Measurements from ENCODE around the gene RIPK4. TPM values are rescaled to one million over a fixed set of nuclear protein-coding genes. Genes with fewer than 3 reads are reported as not detected.

RIPK4 gene
- total RNA-seq, 1 experiment from 2014 or later, result 16.0 TPM

DNA sequence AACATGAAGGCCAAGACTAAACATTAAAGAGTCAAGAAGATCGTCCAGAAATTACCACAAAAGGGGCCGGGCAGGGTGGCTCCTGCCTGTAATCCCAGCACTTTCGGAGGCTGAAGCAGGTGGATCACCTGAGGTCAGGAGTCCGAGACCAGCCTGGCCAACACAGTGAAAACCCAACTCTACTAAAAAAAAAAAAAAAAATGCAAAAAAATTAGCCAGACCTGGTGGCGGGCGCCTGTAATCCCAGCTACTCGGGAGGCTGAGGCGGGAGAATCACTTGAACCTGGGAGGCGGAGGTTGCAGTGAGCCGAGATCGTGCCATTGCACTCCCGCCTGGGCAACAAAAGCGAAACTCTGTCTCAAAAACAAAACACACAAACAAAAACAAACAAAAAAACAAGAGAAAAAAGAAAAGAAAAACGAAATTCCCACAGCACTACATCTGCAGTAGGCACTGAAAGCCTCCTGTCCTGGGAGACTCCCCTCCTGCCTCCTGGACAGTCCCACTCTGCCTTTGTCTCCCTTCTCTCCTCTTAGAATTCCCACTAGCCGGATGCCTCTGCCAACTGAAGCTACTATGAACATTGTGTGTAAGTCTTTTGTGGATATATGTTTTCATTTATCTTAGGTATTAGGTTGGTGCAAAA lies 17.7 kb upstream of the RIPK4 start:
- BruUV-seq (replicated peaks), result no TSS peak
- Histone ChIP-seq H3K27me3 (replicated peaks; ENCODE audit: insufficient read depth, low read depth, low read length, poor library complexity) (no peaks in the 10 kb centered on the region), H3K4me1 (ENCODE audit: insufficient read depth, low read length, poor library complexity, severe bottlenecking) (peaks cover 30% of the 10 kb centered on the region), H3K4me3 (ENCODE audit: low read depth, low read length, poor library complexity, severe bottlenecking) (no peak overlapping the region), H3K36me3 (ENCODE audit: insufficient read depth, low read length, poor library complexity, severe bottlenecking) (no peaks in the 10 kb centered on the region), H3K27ac (ENCODE audit: low read depth, low read length, poor library complexity, severe bottlenecking) (peak overlapping the region; percentile 47), H3K9me3 (ENCODE audit: low read depth, low read length, poor library complexity, severe bottlenecking) (no peaks in the 10 kb centered on the region)
- intact Hi-C loops (cut with micrococcal nuclease; ENCODE audit: unreplicated experiment), result no loop called here
- ChIA-PET POLR2A (ENCODE audit: low non-redundant PET) (no interaction called here), CTCF (interaction anchor here (0.6 kb wide), 1 partner anchor 49 kb away, joined by 3 read pairs; no protein-coding TSS in a partner anchor)
- TF ChIP-seq, protein P1, sequence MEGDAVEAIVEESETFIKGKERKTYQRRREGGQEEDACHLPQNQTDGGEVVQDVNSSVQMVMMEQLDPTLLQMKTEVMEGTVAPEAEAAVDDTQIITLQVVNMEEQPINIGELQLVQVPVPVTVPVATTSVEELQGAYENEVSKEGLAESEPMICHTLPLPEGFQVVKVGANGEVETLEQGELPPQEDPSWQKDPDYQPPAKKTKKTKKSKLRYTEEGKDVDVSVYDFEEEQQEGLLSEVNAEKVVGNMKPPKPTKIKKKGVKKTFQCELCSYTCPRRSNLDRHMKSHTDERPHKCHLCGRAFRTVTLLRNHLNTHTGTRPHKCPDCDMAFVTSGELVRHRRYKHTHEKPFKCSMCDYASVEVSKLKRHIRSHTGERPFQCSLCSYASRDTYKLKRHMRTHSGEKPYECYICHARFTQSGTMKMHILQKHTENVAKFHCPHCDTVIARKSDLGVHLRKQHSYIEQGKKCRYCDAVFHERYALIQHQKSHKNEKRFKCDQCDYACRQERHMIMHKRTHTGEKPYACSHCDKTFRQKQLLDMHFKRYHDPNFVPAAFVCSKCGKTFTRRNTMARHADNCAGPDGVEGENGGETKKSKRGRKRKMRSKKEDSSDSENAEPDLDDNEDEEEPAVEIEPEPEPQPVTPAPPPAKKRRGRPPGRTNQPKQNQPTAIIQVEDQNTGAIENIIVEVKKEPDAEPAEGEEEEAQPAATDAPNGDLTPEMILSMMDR (conservative IDR thresholded peaks at IDR 0.05; ENCODE audit: low read depth, low read length), result no peak
- TF ChIP-seq EZH2 (IDR thresholded peaks at IDR 0.05; ENCODE audit: borderline replicate concordance, low read depth, low read length, poor library complexity, severe bottlenecking), result no peak
- DNase-seq (ENCODE audit: low spot score), result no peak

DNA sequence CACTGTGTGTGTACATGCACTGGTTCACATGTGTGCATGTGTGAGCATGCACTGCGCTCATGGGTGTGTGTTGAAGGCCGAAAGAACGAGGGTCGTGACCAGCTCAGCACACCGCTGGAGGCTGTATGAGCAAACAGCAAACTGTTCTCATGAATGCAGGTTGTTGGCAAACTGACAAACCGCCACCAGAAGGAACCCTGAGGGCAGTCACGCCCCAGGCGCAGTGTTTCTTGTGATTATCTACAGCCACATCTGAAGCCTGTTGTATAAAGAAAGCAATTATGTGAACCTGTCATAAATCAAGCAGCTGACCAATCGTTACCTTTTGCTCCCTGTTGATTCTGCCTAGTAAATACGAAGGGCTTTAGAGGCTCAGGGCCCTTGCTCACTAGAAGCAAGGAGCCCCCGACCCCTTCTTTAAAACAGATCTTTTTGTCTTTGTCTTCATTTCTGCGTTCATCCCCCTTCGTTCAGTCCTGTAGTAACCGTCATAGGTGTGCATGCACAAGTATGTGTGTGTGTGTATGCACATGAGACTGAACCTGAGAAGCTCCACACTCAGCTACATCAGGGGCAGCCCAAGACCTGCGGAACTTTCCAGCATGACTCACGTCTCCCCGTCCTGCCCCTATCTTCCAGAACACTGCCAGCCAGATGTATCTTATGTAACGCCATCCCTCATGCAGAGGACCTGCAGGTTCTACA lies 16.8 kb upstream of the RIPK4 start:
- no peaks in the 10 kb centered on the region for H3K36me3 ChIP-seq (ENCODE audit: insufficient read depth, low read length, poor library complexity, severe bottlenecking)
- intact Hi-C loops (cut with micrococcal nuclease; ENCODE audit: unreplicated experiment), result no loop called here
- BruUV-seq (replicated peaks), result no TSS peak
- peak overlapping the region; percentile 47 for H3K27ac ChIP-seq (ENCODE audit: low read depth, low read length, poor library complexity, severe bottlenecking)
- TF ChIP-seq, protein P1 (conservative IDR thresholded peaks at IDR 0.05; ENCODE audit: low read depth, low read length), result no peak
- no peak for TF ChIP-seq EZH2 (IDR thresholded peaks at IDR 0.05; ENCODE audit: borderline replicate concordance, low read depth, low read length, poor library complexity, severe bottlenecking)
- CTCF ChIA-PET, result no interaction called here
- peaks cover 39% of the 10 kb centered on the region for H3K4me1 ChIP-seq (ENCODE audit: insufficient read depth, low read length, poor library complexity, severe bottlenecking)
- H3K4me3 ChIP-seq (ENCODE audit: low read depth, low read length, poor library complexity, severe bottlenecking), result no peak overlapping the region
- no peaks in the 10 kb centered on the region for H3K27me3 ChIP-seq (replicated peaks; ENCODE audit: insufficient read depth, low read depth, low read length, poor library complexity)
- POLR2A ChIA-PET (ENCODE audit: low non-redundant PET), result no interaction called here
- H3K9me3 ChIP-seq (ENCODE audit: low read depth, low read length, poor library complexity, severe bottlenecking), result no peaks in the 10 kb centered on the region
- peak; percentile 81 for DNase-seq (ENCODE audit: low spot score)

DNA sequence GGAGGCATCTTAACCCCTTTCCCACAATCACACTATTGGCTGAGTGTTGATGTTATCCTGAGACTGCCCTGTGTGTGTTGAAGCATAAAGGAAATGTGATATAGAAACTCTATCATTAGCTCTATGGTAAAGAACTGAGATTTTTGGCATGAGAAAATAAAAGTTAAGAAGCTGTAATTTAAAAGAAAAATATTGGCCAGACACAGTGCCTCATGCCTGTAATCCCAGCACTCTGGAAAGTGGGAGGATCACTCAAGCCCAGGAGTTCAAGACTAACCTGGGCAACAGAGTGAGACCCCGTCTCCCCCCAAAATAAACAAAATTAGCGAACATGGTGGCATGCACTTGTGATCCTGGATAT lies 14.2 kb upstream of the RIPK4 start:
- TF ChIP-seq, protein P1 (conservative IDR thresholded peaks at IDR 0.05; ENCODE audit: low read depth, low read length), result no peak
- TF ChIP-seq EZH2 (IDR thresholded peaks at IDR 0.05; ENCODE audit: borderline replicate concordance, low read depth, low read length, poor library complexity, severe bottlenecking), result no peak
- Histone ChIP-seq H3K27ac (ENCODE audit: low read depth, low read length, poor library complexity, severe bottlenecking) (peak overlapping the region; percentile 79), H3K36me3 (ENCODE audit: insufficient read depth, low read length, poor library complexity, severe bottlenecking) (no peaks in the 10 kb centered on the region), H3K27me3 (replicated peaks; ENCODE audit: insufficient read depth, low read depth, low read length, poor library complexity) (no peaks in the 10 kb centered on the region), H3K9me3 (ENCODE audit: low read depth, low read length, poor library complexity, severe bottlenecking) (no peaks in the 10 kb centered on the region), H3K4me3 (ENCODE audit: low read depth, low read length, poor library complexity, severe bottlenecking) (no peak overlapping the region), H3K4me1 (ENCODE audit: insufficient read depth, low read length, poor library complexity, severe bottlenecking) (peaks cover 48% of the 10 kb centered on the region)
- no TSS peak for BruUV-seq (replicated peaks)
- ChIA-PET POLR2A (ENCODE audit: low non-redundant PET) (interaction anchor here (0.6 kb wide), 1 partner anchor 383 kb away, joined by 3 read pairs; no protein-coding TSS in a partner anchor), CTCF (interaction anchor here (0.7 kb wide), 1 partner anchor 50 kb away, joined by 3 read pairs; no protein-coding TSS in a partner anchor)
- intact Hi-C loops (cut with micrococcal nuclease; ENCODE audit: unreplicated experiment), result no loop called here
- DNase-seq (ENCODE audit: low spot score), result peak; percentile 83
